GM19025 (cell line): Measurements from ENCODE around the gene PRR11.
"Not testable (repeated sequence)": the region's sequence is repeated elsewhere in the genome, so short reads cannot be mapped to it uniquely, and the experiment has no call there.

Experiments
- ATAC-seq: cut with Tn5 transposase; IDR thresholded peaks from one replicate; pipeline ENCODE4 v1.9.1; 2021; ENCODE audit warnings: mild to moderate bottlenecking, low read depth, moderate library complexity; ENCODE audit not compliant: unreplicated experiment

The PRR11 gene

DNA sequence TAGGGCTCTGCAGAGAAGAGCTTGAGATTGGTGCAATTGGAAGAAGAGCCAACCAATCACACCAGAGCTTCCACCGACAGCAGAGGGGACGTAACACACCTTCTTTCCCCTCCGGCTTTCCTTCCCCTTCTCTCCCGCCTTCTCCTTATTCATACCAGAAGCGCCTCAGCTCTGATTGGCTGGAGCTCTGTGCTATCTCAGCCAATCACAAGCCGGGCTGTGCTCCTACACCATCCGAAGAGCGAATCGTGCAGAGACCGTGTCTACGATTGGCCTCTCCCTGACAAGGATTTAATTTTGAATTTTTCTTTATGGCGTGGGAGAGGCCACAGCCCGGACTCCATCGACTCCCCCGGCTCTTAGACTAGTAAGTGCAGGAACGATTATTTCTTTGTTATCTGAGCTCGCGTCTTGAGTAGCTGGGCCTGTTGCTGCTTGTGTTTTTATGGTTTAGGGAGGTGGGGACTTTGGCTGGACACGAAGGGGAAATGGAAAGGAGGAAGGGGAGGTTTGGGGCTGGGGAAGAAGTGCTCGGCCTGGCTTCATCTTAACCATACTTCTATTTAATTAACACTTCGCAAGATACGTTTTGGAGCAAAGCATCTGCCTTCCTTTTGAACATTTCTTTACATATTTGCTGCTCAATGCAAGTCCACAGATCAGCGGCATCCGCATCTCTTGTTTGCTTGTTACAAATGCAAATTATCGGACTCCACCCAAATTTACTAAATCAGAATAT, at the start of gene PRR11:
TSS of gene PRR11 (plus strand) at position 308 of the 739 bp plus-strand sequence. CDS start 14,007 bp downstream, outside the sequence.
- peak; percentile 90 for ATAC-seq

DNA sequence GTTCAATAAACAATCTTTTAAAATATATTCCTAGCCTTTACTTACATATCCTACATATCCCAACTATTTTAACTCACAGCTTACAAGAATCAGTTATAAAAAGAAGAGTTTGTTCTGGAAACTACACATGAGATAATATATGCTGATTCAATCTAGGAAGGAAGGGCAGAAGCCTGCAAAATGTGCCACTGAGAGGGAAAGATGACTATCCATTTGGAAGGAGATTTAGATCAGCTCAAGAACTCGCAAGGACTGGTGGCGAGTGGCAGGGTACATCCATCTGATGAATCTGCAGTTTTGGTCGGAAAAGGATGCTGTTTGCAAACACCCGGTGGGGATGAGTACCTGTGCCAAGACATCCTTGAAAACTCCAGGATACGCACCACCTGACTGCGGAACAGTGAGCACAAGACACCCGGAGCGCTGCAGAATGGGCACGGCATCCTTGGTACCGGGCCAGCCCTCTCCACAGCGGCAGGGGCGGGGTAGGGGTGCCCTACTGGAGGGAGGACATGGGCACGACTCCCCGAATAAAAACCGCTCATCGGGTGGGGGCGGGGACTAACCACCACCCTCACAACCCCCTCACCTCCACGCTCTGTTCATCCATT, 49.6 kb upstream of the PRR11 start:
- ATAC-seq = peak; percentile 8

DNA sequence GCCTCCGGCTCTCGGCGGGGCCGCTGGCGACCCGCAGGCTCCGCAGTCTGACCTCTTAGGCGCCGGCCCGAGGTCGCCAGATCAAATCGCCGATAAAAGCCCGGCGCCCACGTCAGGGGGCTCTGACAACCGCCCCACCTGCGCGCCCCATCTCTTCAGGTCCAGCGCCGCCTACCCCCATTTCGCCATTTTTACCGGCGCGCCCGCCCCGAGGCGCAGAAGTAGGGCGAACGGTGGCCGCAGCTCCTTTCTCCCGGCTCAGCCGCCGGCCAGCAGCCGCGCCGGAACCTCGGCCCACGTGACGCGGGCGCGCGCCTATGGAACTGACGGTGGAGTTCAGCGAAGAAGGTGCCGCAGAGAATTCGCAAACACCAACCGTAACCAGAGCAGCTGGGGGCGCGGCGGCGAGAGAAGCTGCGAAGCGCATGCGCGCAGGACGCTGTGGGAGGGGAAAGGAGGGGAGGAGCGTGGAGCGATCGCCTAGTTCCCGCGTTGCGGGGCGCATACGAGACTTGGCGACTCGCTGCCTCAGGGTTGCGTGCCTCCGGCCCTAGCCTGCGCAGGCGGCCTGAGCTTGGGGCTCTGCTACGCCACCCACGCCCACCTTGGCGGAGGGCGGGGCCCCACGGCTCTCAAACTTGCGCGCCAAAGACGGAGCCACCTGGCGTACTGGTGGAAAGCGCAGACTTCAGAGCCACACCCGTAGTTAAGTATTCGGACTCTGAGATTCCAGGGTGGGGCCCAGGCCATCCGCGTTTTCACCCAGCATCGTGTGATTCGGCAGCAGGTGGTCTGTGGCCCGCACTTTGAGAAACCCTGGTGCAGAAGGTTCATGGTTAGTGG, 48.9 kb upstream of the PRR11 start, which contains the start of gene TRIM37:
TSS of gene TRIM37 (minus strand) at position 418 of the 843 bp plus-strand sequence. CDS start 419 bp downstream, outside the sequence.
- peak; percentile 94 for ATAC-seq

DNA sequence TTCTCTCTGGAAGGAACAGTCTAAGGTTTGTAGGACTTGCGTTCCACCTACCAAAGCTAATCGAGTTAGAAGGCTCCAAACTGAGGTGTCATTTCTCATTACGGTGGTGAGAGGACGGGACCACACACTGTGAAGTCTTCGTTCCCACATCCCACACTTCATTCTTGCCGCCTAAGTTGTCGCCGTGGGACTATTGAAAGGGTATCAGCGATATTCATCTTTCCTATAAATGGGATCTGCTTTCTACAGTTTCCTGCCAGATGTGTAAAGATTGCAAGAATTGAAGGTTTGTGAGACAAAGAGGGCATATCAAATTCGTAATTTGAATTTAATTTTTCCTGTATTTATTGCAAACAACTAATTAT, 48.3 kb upstream of the PRR11 start:
- no peak for ATAC-seq

GRCh38 chr17:59108400-59109102, 47.0 kb upstream of the PRR11 start:
- ATAC-seq = no peak

DNA sequence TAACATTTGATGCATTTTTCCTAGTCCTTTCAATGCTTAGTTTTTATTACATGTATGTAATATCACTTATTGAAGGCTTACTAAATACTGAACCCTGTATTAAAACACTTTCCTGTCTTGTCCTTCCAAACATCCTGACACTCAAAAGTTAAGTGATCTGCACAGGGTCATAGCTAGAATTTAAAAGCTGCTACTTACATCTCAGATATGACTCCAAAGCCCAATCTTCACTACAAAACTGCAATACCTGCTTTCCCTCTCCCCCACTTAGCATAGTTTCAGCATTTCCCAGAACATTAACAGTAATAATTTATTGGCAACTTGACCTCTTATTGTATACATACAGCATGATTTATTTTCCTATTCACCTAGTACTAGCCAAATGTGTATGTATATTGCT, 44.6 kb upstream of the PRR11 start:
- ATAC-seq = no peak

GRCh38 chr17:59111539-59111938, 44.0 kb upstream of the PRR11 start:
- ATAC-seq = no peak

- no peak for ATAC-seq
Observed at GRCh38 chr17:59115474-59115873, 40.1 kb upstream of the PRR11 start.

DNA sequence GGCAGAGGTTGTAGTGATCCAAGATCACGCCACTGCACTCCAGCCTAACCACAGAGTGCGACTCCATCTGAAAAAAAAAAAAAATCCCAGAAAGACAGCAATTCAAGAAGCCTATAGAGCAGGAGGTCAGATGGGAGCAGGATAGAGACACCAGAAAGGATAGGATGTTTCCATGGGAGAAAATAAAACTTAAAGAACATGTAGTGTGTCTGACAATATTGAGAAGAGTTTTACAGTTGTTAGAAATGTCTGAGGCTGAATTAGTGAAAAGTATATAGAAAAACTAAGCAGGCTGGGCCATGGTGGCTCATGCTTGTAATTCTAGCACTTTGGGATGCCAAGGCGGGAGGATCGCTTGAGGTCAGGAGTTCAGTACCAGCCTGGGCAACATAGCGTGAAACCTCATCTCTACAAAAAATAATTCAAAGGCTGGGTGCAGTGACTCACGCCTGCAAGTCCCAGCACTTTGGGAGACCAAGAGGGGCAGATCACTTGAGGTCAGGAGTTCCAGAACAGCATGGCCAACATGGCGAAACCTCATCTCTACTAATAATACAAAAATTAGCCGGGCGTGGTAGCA, 33.6 kb upstream of the PRR11 start:
- no peak for ATAC-seq

DNA sequence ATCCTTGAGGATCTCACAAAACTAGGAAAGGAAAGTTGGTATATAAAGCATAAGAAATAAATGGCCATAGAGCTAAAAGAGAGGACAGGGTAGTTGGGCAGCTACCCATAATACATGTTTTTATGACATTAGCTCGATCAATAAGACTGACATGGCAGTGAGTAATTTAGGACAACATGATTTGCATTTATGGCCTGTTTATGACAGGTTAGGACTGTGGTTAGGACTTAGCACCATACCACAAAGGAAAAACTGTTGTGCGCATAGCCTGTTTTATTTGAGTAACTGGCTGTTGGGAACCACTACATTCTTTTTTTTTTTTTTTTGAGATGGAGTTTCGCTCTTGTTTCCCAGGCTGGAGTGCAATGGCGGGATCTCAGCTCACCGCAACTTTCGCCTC, 30.9 kb upstream of the PRR11 start:
- no peak for ATAC-seq

- no peak for ATAC-seq
Observed at GRCh38 chr17:59126809-59127417, 28.6 kb upstream of the PRR11 start.

GRCh38 chr17:59129814-59130213, 25.7 kb upstream of the PRR11 start:
- no peak for ATAC-seq

- ATAC-seq = no peak
Observed at GRCh38 chr17:59131131-59131530, 24.4 kb upstream of the PRR11 start.

- ATAC-seq = not testable (repeated sequence)
Observed at GRCh38 chr17:59138339-59138738, 17.2 kb upstream of the PRR11 start.

GRCh38 chr17:59139939-59140338, 15.6 kb upstream of the PRR11 start:
- ATAC-seq = no peak

- ATAC-seq = no peak
Observed at GRCh38 chr17:59141860-59142259, 13.7 kb upstream of the PRR11 start.

GRCh38 chr17:59145571-59146096, 9.9 kb upstream of the PRR11 start:
- ATAC-seq = no peak

GRCh38 chr17:59149051-59149450, 6.5 kb upstream of the PRR11 start:
- no peak for ATAC-seq

- ATAC-seq = no peak
Observed at GRCh38 chr17:59149841-59150511, 5.6 kb upstream of the PRR11 start.
